Heart left ventricle (tissue), 13 donors: ENCODE measurements around the gene TWF1.

Source experiments
- POLR2A ChIP-seq, 2 donors: fragments of 450-650 bp; IDR thresholded peaks; one replicate each; pipeline ENCODE4 v1.6.1; 2017; ENCODE audit warnings: antibody characterized with exemption in 2 of 2, mild to moderate bottlenecking in 2 of 2, moderate library complexity in 2 of 2
- TF ChIP-seq, protein P1 (sequence below), 12 donors: fragments of 200-600 bp; sonication (generic) in 4 of 12; IDR thresholded peaks; one replicate each; pipeline versions ENCODE4 v1.5.0 to v1.8.0; 2018 to 2022; ENCODE audit warnings: antibody characterized with exemption in 12 of 12, mild to moderate bottlenecking in 5 of 12
- donor health status: ischemic (EF 13 %, LVEDD 7.1; RV severe dilation, severe dysfunction).
- donor health status: DM: no; HTN: yes; CAD: no.
- donor health status: DM: no; HTN: no; CAD: no.
- donor health status: ischemic (EF 25% LVEDD 6.9; RV normal size, moderate dysfunction).
- donor health status: ischemic (EF 25% LVEDD 5.7; RV mildly dilated, moderate dysfunction).
- donor health status: ischemic (EF 35%, LVEDD 5.7; RV mildly dilated, moderate dysfunction).
- donor health status: nonischemic (EF 11% LVEDD 7.7; RV severe dilation, severe dysfunction).
- donor health status: DM: yes; HTN: yes; CAD: no.
- donor health status: PGD.
- donor health status: ischemic (EF 29% LVEDD 5.4; RV normal size, mild dysfunction).
- donor health status: nonischemic (EF 23%, LVEDD 6.1; RV moderate dilation, normal function).

DNA sequence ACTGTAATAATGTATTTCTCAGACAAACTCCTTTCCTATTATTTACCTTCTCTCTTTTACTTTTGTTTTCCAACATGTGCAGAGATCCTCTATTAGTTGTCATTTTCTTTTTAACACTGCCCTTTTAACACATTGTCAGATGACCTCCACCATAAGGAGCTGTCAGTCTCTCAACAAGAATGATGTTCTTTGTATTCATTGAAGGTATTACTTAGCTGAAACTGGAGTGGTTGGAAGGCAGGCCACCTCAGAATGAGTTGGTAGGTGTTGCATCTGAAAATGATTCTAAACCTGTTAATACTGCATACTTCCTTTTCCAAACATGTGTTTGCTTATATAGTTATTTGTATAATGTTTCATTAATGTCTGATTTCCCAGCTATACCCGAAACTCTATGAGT, 46.6 kb upstream of the TWF1 start:
- TF ChIP-seq, protein P1, sequence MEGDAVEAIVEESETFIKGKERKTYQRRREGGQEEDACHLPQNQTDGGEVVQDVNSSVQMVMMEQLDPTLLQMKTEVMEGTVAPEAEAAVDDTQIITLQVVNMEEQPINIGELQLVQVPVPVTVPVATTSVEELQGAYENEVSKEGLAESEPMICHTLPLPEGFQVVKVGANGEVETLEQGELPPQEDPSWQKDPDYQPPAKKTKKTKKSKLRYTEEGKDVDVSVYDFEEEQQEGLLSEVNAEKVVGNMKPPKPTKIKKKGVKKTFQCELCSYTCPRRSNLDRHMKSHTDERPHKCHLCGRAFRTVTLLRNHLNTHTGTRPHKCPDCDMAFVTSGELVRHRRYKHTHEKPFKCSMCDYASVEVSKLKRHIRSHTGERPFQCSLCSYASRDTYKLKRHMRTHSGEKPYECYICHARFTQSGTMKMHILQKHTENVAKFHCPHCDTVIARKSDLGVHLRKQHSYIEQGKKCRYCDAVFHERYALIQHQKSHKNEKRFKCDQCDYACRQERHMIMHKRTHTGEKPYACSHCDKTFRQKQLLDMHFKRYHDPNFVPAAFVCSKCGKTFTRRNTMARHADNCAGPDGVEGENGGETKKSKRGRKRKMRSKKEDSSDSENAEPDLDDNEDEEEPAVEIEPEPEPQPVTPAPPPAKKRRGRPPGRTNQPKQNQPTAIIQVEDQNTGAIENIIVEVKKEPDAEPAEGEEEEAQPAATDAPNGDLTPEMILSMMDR (IDR thresholded peaks at IDR 0.05) = no peak
- no peak for TF ChIP-seq POLR2A (IDR thresholded peaks at IDR 0.05)
